ENCODE measurements around the gene COX6A2. TPM values are rescaled to one million over a fixed set of nuclear protein-coding genes. Genes with fewer than 3 reads are reported as not detected.

COX6A2 gene
- total and polyA plus RNA-seq, 4 donors: 0.84 to 36.7 (median 8.0) TPM; not detected in 1

GRCh38 chr16:31477220-31478216, 49.4 kb upstream of the COX6A2 start (continued):
- TF ChIP-seq CTCF (IDR thresholded peaks at IDR 0.05; ENCODE audit: low read depth, low read length, missing input control): peak; percentile 63
- no peak for TF ChIP-seq FOXA1 (IDR thresholded peaks at IDR 0.05)
- TF ChIP-seq GABPA (IDR thresholded peaks at IDR 0.05 in 1 of 2, conservative IDR thresholded peaks at IDR 0.05 in 1 of 2): peak in 1 of 2 donors; percentile 27

GRCh38 chr16:31476303-31477219, 48.4 kb upstream of the COX6A2 start:
- peak; percentile 98 for DNase-seq (ENCODE audit: low spot score)
- Histone ChIP-seq H3K27ac (ENCODE audit: low read depth in 1 of 2, low read length in 2 of 2) (peak overlapping the region; percentile 81 to 89), H3K27me3 (ENCODE audit: control insufficient read depth in 4 of 4, insufficient read depth in 4 of 4, low read length in 3 of 4) (no peaks in the 10 kb centered on the region), H3K4me3 (ENCODE audit: low read depth in 1 of 3, low read length in 3 of 3) (peak overlapping the region; percentile 54 to 72 (median 59)), H3K4me1 (ENCODE audit: control insufficient read depth in 4 of 4, insufficient read depth in 4 of 4, low read length in 3 of 4) (peaks cover 8 to 36% (median 23%) of the 10 kb centered on the region in 4 donors), H3K9ac (ENCODE audit: low read depth in 1 of 2, low read length in 2 of 2) (no peak overlapping the region), H3K9me3 (ENCODE audit: control insufficient read depth in 4 of 4, low read length in 3 of 4) (no peaks in the 10 kb centered on the region), H3K36me3 (ENCODE audit: control insufficient read depth in 4 of 4, insufficient read depth in 3 of 4, low read depth in 1 of 4, low read length in 3 of 4) (no peaks in the 10 kb centered on the region)
- 13% methylated on average over 68 of the region's 68 CpGs for WGBS
- TF ChIP-seq RAD21 (IDR thresholded peaks at IDR 0.05): no peak
- TF ChIP-seq RXRA (IDR thresholded peaks at IDR 0.05): peak; percentile 16 to 22
- TF ChIP-seq HNF4A (conservative IDR thresholded peaks at IDR 0.05): peak; percentile 67 to 74
- peak; percentile 25 for TF ChIP-seq REST (IDR thresholded peaks at IDR 0.05)
- TF ChIP-seq YY1 (IDR thresholded peaks at IDR 0.05): no peak

- H3K4me3 ChIP-seq (ENCODE audit: low read depth in 1 of 3, low read length in 3 of 3): no peak overlapping the region
- no peaks in the 10 kb centered on the region for H3K9me3 ChIP-seq (ENCODE audit: control insufficient read depth in 4 of 4, low read length in 3 of 4)
- no peaks in the 10 kb centered on the region for H3K27me3 ChIP-seq (ENCODE audit: control insufficient read depth in 4 of 4, insufficient read depth in 4 of 4, low read length in 3 of 4)
- peaks cover 8 to 36% (median 24%) of the 10 kb centered on the region in 4 donors for H3K4me1 ChIP-seq (ENCODE audit: control insufficient read depth in 4 of 4, insufficient read depth in 4 of 4, low read length in 3 of 4)
- WGBS: 62% methylated on average over 26 of the region's 26 CpGs
- no peak overlapping the region for H3K9ac ChIP-seq (ENCODE audit: low read depth in 1 of 2, low read length in 2 of 2)
- TF ChIP-seq FOXA2 (IDR thresholded peaks at IDR 0.05) (no peak), RAD21 (IDR thresholded peaks at IDR 0.05) (no peak), SP1 (IDR thresholded peaks at IDR 0.05) (no peak), YY1 (IDR thresholded peaks at IDR 0.05) (no peak), ZBTB33 (IDR thresholded peaks at IDR 0.05) (no peak)
- H3K27ac ChIP-seq (ENCODE audit: low read depth in 1 of 2, low read length in 2 of 2): no peak overlapping the region
- no peaks in the 10 kb centered on the region for H3K36me3 ChIP-seq (ENCODE audit: control insufficient read depth in 4 of 4, insufficient read depth in 3 of 4, low read depth in 1 of 4, low read length in 3 of 4)
- DNase-seq (ENCODE audit: low spot score): peak; percentile 67
These were observed 47.8 kb upstream of the COX6A2 start for GRCh38 chr16:31475946-31476302.

Data from liver (tissue), 9 donors.